ENCODE results near the gene PBRM1.

Gene PBRM1

GRCh38 chr3:52517796-52518722 lies 167.7 kb downstream of the PBRM1 start:
- TF ChIP-seq FOXP2 (optimal IDR thresholded peaks at IDR 0.05; ENCODE audit: borderline replicate concordance, extremely low read depth, extremely low read length, insufficient read depth) (no peak), POLR2AphosphoS5 (IDR thresholded peaks at IDR 0.05; ENCODE audit: low read depth, low read length) (no peak), REST (IDR thresholded peaks at IDR 0.05; ENCODE audit: insufficient read depth in 1 of 2, low read depth in 2 of 2, low read length in 2 of 2) (no peak), TAF1 (IDR thresholded peaks at IDR 0.05; ENCODE audit: borderline replicate concordance, insufficient read depth, low read length) (no peak), SIN3A (IDR thresholded peaks at IDR 0.05; ENCODE audit: borderline replicate concordance, insufficient read depth, low read length) (no peak)

GRCh38 chr3:52516509-52517195 lies 169.1 kb downstream of the PBRM1 start:
- no peak for TF ChIP-seq TAF1 (IDR thresholded peaks at IDR 0.05; ENCODE audit: borderline replicate concordance, insufficient read depth, low read length)
- no peak for TF ChIP-seq POLR2AphosphoS5 (IDR thresholded peaks at IDR 0.05; ENCODE audit: low read depth, low read length)
- TF ChIP-seq SIN3A (IDR thresholded peaks at IDR 0.05; ENCODE audit: borderline replicate concordance, insufficient read depth, low read length): no peak
- no peak for TF ChIP-seq REST (IDR thresholded peaks at IDR 0.05; ENCODE audit: insufficient read depth in 1 of 2, low read depth in 2 of 2, low read length in 2 of 2)
- TF ChIP-seq FOXP2 (optimal IDR thresholded peaks at IDR 0.05; ENCODE audit: borderline replicate concordance, extremely low read depth, extremely low read length, insufficient read depth): no peak

- TF ChIP-seq SIN3A (IDR thresholded peaks at IDR 0.05; ENCODE audit: borderline replicate concordance, insufficient read depth, low read length) (no peak), FOXP2 (optimal IDR thresholded peaks at IDR 0.05; ENCODE audit: borderline replicate concordance, extremely low read depth, extremely low read length, insufficient read depth) (no peak), TAF1 (IDR thresholded peaks at IDR 0.05; ENCODE audit: borderline replicate concordance, insufficient read depth, low read length) (no peak), REST (IDR thresholded peaks at IDR 0.05; ENCODE audit: insufficient read depth in 1 of 2, low read depth in 2 of 2, low read length in 2 of 2) (no peak), POLR2AphosphoS5 (IDR thresholded peaks at IDR 0.05; ENCODE audit: low read depth, low read length) (no peak)
Observed at GRCh38 chr3:52515192-52515591, 170.5 kb downstream of the PBRM1 start.

- no peak for TF ChIP-seq SIN3A (IDR thresholded peaks at IDR 0.05; ENCODE audit: borderline replicate concordance, insufficient read depth, low read length)
- TF ChIP-seq POLR2AphosphoS5 (IDR thresholded peaks at IDR 0.05; ENCODE audit: low read depth, low read length): no peak
- TF ChIP-seq FOXP2 (optimal IDR thresholded peaks at IDR 0.05; ENCODE audit: borderline replicate concordance, extremely low read depth, extremely low read length, insufficient read depth): no peak
- no peak for TF ChIP-seq TAF1 (IDR thresholded peaks at IDR 0.05; ENCODE audit: borderline replicate concordance, insufficient read depth, low read length)
- no peak for TF ChIP-seq REST (IDR thresholded peaks at IDR 0.05; ENCODE audit: insufficient read depth in 1 of 2, low read depth in 2 of 2, low read length in 2 of 2)
Observed at GRCh38 chr3:52514576-52514975, 171.1 kb downstream of the PBRM1 start.
